ENCODE data around the gene C22orf39.

DNA sequence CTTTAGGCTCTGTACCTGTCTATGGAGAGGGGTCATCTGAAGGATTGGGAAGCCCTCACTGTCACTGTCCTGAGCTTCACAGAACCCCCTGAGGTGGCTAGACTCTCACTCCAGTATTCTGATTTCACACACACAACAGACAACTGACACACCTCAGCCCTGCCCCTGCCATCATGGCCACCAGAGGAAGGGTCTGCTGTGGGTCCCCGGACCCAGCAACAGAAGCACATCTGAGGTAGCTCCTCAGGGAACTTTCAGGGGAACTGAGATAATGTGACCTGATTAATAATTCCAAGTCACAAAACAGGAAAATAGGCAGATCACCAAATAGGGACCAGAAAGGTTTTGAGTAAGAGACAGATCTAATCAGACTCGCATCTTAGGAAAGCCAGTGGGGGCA lies 7.5 kb upstream of the C22orf39 start:
- TF ChIP-seq EZH2 (IDR thresholded peaks at IDR 0.05; ENCODE audit: low read length, missing control alignments): no peak
- TF ChIP-seq, protein P1, sequence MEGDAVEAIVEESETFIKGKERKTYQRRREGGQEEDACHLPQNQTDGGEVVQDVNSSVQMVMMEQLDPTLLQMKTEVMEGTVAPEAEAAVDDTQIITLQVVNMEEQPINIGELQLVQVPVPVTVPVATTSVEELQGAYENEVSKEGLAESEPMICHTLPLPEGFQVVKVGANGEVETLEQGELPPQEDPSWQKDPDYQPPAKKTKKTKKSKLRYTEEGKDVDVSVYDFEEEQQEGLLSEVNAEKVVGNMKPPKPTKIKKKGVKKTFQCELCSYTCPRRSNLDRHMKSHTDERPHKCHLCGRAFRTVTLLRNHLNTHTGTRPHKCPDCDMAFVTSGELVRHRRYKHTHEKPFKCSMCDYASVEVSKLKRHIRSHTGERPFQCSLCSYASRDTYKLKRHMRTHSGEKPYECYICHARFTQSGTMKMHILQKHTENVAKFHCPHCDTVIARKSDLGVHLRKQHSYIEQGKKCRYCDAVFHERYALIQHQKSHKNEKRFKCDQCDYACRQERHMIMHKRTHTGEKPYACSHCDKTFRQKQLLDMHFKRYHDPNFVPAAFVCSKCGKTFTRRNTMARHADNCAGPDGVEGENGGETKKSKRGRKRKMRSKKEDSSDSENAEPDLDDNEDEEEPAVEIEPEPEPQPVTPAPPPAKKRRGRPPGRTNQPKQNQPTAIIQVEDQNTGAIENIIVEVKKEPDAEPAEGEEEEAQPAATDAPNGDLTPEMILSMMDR (conservative IDR thresholded peaks at IDR 0.05 in 1 of 2, IDR thresholded peaks at IDR 0.05 in 1 of 2; ENCODE audit: low read depth in 1 of 2, low read length in 2 of 2): no peak
